Ovary (tissue), 9 donors: ENCODE measurements around the gene CEP83. TPM values are rescaled to one million over a fixed set of nuclear protein-coding genes. Genes with fewer than 3 reads are reported as not detected.
"Not testable (repeated sequence)": the region's sequence is repeated elsewhere in the genome, so short reads cannot be mapped to it uniquely, and the experiment has no call there.

Experiments used
- DNase-seq, 5 donors: peaks; one replicate each; pipeline ENCODE4 v3.0.0-alpha.2; 2019 to 2020
- H3K27ac ChIP-seq, 2 donors: fragments of 200-600 bp; one replicate each; pipeline versions ENCODE4 v1.5.1 to v1.8.0; 2019 to 2022
- H3K27me3 ChIP-seq: fragments of 200-600 bp; one replicate; pipeline ENCODE4 v1.8.0; 2022
- H3K36me3 ChIP-seq: fragments of 200-600 bp; sonication (generic); one replicate; pipeline ENCODE4 v1.5.1; 2019
- H3K4me1 ChIP-seq: one replicate; pipeline ENCODE4 v1.8.1; 2013; ENCODE audit warnings: mild to moderate bottlenecking, moderate library complexity; ENCODE audit not compliant: insufficient read depth
- H3K4me3 ChIP-seq: fragments of 200-600 bp; sonication (generic); one replicate; pipeline ENCODE4 v1.5.1; 2017
- H3K9me3 ChIP-seq, 2 donors: fragments of 200-600 bp in 1 of 2; sonication (generic) in 1 of 2; one replicate each; pipeline versions ENCODE4 v1.5.1 to v1.8.1; 2013 to 2019; ENCODE audit warnings: mild to moderate bottlenecking in 1 of 2, moderate library complexity in 1 of 2
- EP300 ChIP-seq: sonication (generic); formaldehyde crosslinking; IDR thresholded peaks from one replicate; pipeline ENCODE4 v1.6.1; 2017; ENCODE audit warnings: antibody characterized with exemption
- POLR2A ChIP-seq: fragments of 450-650 bp; IDR thresholded peaks from one replicate; pipeline ENCODE4 v1.6.1; 2017; ENCODE audit warnings: antibody characterized with exemption, mild to moderate bottlenecking, moderate library complexity
- WGBS, 3 donors: extraction: QIAGEN DNeasy Blood & Tissue Kit in 1 of 3; methylation state at CpG; one replicate each; pipeline versions ENCODE4 v1.1.5 to v1.1.7; 2013 to 2017; 5-methylcytosine and 5-hydroxymethylcytosine counted together
- intact Hi-C, 4 donors: fragments of 100-400 bp; cut with DNase I; formaldehyde crosslinking; loops; one replicate each; pipeline versions ENCODE4 v1.11.0 to v1.15.1; 2022 to 2023
- polyA plus RNA-seq, 2 donors: library from polyadenylated mRNA; stranded (reverse); fragments of 200-250 nt in 1 of 2; fragments of 350-450 nt in 1 of 2; fragmentation: Illumina TruSeq in 1 of 2; extraction: RNeasy Lipid Tissue Mini Kit (QIAGEN cat#74804) in 1 of 2; gene quantifications; one replicate each; pipeline ENCODE4 v1.2.3, GENCODE V29; 2013 to 2014
- total RNA-seq, 7 donors: library from RNA; depleted of rRNA in 2 of 7; stranded (reverse); fragments of >200 nt in 2 of 7; fragmentation: NEBNext Ultra II Directional in 3 of 7; extraction: Animal tissue kit (Norgen Biotek cat#: 25700) in 3 of 7; gene quantifications; one replicate each; pipeline versions ENCODE4 v1.1.0 to v1.2.4, GENCODE V29; 2016 to 2023
- TF ChIP-seq, protein P1 (sequence below), 3 donors: fragments of 450-650 bp in 2 of 3; fragments of 200-600 bp in 1 of 3; IDR thresholded peaks; one replicate each; pipeline versions ENCODE4 v1.5.1 to v1.8.0; 2016 to 2022; ENCODE audit warnings: antibody characterized with exemption in 3 of 3, mild to moderate bottlenecking in 1 of 3
- donor health status: DM: no; HTN: no; CAD: no; lungs with moderate emphysema.
- donor health status: DM: no; HTN: no; CAD: no.
- donor health status: Bipolar disorder and iron deficiency.
- donor health status: DM: yes; HTN: yes; CAD: no.
- donor health status: DM: no; HTN: no; CAD: no.
- donor health status: DM: yes; HTN: yes; CAD: no.

Gene CEP83
- total and polyA plus RNA-seq, 9 donors: 5.5 to 47.6 (median 17.3) TPM

- H3K27me3 ChIP-seq: no peaks in the 10 kb centered on the region
- DNase-seq: no peak
- no peak overlapping the region for H3K27ac ChIP-seq
- H3K4me3 ChIP-seq: no peak overlapping the region
- TF ChIP-seq, protein P1, sequence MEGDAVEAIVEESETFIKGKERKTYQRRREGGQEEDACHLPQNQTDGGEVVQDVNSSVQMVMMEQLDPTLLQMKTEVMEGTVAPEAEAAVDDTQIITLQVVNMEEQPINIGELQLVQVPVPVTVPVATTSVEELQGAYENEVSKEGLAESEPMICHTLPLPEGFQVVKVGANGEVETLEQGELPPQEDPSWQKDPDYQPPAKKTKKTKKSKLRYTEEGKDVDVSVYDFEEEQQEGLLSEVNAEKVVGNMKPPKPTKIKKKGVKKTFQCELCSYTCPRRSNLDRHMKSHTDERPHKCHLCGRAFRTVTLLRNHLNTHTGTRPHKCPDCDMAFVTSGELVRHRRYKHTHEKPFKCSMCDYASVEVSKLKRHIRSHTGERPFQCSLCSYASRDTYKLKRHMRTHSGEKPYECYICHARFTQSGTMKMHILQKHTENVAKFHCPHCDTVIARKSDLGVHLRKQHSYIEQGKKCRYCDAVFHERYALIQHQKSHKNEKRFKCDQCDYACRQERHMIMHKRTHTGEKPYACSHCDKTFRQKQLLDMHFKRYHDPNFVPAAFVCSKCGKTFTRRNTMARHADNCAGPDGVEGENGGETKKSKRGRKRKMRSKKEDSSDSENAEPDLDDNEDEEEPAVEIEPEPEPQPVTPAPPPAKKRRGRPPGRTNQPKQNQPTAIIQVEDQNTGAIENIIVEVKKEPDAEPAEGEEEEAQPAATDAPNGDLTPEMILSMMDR (IDR thresholded peaks at IDR 0.05): no peak
- TF ChIP-seq POLR2A (no peak), EP300 (no peak)
- intact Hi-C loops: no loop called here
- H3K4me1 ChIP-seq: no peaks in the 10 kb centered on the region
- no peaks in the 10 kb centered on the region for H3K9me3 ChIP-seq
- no peaks in the 10 kb centered on the region for H3K36me3 ChIP-seq
Measured at GRCh38 chr12:94326727-94327126, 132.9 kb downstream of the CEP83 start.

- Histone ChIP-seq H3K27ac (no peak overlapping the region), H3K9me3 (no peaks in the 10 kb centered on the region), H3K4me3 (no peak overlapping the region), H3K27me3 (no peaks in the 10 kb centered on the region), H3K4me1 (no peaks in the 10 kb centered on the region), H3K36me3 (no peaks in the 10 kb centered on the region)
- TF ChIP-seq, protein P1 (IDR thresholded peaks at IDR 0.05): no peak
- TF ChIP-seq POLR2A: no peak
- no peak for TF ChIP-seq EP300
- WGBS, 3 donors: 93 to 100% (median 96%) methylated on average over 1 of the region's 1 CpG
- DNase-seq: no peak
- intact Hi-C loops: no loop called here
Measured at GRCh38 chr12:94326234-94326633, 133.4 kb downstream of the CEP83 start.

DNA sequence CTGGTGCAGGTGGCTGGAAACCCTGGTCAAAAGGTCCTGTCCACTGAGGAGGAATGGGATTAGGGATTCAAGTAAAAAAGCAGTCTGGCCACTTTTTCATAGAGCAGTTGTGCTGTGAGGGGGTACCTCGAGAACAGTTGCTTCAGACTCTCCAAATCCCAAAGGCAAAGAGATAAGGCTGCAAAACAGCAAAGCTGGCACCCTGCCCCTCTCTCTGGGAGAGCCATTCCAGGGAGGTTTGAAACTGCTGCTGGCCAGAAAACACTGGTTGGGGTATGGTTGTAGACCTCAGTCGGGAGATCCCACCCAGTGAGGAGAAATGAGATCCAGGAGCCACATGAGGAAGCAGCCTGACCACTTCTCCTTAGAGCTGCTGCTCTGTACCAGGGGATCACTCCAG is 137.3 kb downstream of the CEP83 start:
- H3K36me3 ChIP-seq: no peaks in the 10 kb centered on the region
- 49 to 77% (median 57%) methylated on average over 2 of the region's 2 CpGs for WGBS, 3 donors
- TF ChIP-seq POLR2A (no peak), EP300 (no peak)
- TF ChIP-seq, protein P1 (IDR thresholded peaks at IDR 0.05): no peak
- H3K4me1 ChIP-seq: no peaks in the 10 kb centered on the region
- no peak overlapping the region for H3K4me3 ChIP-seq
- DNase-seq: peak in 2 of 5 donors; percentile 12 to 47
- H3K9me3 ChIP-seq: no peaks in the 10 kb centered on the region
- intact Hi-C loops: no loop called here
- H3K27me3 ChIP-seq: no peaks in the 10 kb centered on the region
- no peak overlapping the region for H3K27ac ChIP-seq

DNA sequence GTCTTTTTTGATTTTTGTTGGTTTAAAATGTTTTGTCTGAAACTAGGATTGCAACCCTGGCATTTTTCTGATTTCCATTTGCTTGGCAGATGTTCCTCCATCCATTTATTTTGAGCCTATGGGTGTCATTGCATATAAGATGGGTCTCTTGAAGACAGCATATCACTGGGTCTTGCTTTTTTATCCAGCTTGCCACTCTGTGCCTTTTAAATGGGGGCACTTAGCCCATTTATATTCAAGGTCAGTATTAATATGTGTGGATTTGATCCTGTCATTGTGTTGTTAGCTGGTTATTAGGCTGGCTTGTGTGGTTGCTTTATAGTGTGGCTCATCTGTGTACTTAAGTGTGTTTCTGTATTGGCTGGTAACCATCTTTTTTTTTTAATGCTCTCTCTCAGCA is 139.6 kb downstream of the CEP83 start:
- Histone ChIP-seq H3K9me3 (no peaks in the 10 kb centered on the region), H3K4me1 (no peaks in the 10 kb centered on the region), H3K27me3 (no peaks in the 10 kb centered on the region), H3K4me3 (no peak overlapping the region), H3K36me3 (no peaks in the 10 kb centered on the region), H3K27ac (no peak overlapping the region)
- no peak for DNase-seq
- intact Hi-C loops: no loop called here
- no peak for TF ChIP-seq POLR2A
- no peak for TF ChIP-seq EP300
- TF ChIP-seq, protein P1 (IDR thresholded peaks at IDR 0.05): no peak

DNA sequence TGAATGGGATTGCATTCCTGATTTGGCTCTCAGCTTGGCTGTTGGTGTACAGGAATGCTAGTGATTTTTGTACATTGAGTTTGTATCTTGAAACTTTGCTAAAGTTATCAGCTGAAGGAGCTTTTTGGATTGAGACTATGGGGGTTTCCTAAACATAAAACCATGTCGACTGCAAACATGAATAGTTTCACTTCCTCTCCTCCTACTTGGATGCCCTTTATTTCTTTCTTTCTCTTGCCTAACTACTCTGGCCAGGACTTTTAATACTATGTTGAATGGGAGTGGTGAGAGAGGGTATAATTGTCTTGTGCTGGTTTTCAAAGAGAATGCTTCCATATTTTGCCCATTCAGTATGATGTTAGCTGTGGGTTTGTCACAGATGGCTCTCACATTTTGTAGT is 141.5 kb downstream of the CEP83 start:
- TF ChIP-seq POLR2A: no peak
- TF ChIP-seq, protein P1 (IDR thresholded peaks at IDR 0.05): no peak
- TF ChIP-seq EP300: no peak
- Histone ChIP-seq H3K4me3 (no peak overlapping the region), H3K27ac (no peak overlapping the region), H3K4me1 (no peaks in the 10 kb centered on the region), H3K9me3 (no peaks in the 10 kb centered on the region), H3K27me3 (no peaks in the 10 kb centered on the region), H3K36me3 (no peaks in the 10 kb centered on the region)
- intact Hi-C loops: no loop called here
- no peak for DNase-seq
- 50 to 59% (median 53%) methylated on average over 1 of the region's 1 CpG for WGBS, 3 donors

- H3K27ac ChIP-seq, H3K9me3 ChIP-seq, H3K36me3 ChIP-seq, DNase-seq, H3K27me3 ChIP-seq, intact Hi-C loops, H3K4me3 ChIP-seq, H3K4me1 ChIP-seq: not testable (repeated sequence)
- 96% methylated on average over 2 of the region's 2 CpGs for WGBS, 3 donors
Measured at GRCh38 chr12:94316600-94316999, 143.1 kb downstream of the CEP83 start.
